Epithelial cell of prostate (primary cell): ENCODE results near the gene WSCD2.

ENCODE experiments used
- DNase-seq: peaks from one replicate; pipeline ENCODE4 v3.0.0-alpha.2; 2011; ENCODE audit warnings: low read depth, low spot score
- H3K27ac ChIP-seq: fragments of 450-650 bp; 2 replicates; pipeline ENCODE4 v1.5.1; 2017; ENCODE audit warnings: mild to moderate bottlenecking

The WSCD2 gene

DNA sequence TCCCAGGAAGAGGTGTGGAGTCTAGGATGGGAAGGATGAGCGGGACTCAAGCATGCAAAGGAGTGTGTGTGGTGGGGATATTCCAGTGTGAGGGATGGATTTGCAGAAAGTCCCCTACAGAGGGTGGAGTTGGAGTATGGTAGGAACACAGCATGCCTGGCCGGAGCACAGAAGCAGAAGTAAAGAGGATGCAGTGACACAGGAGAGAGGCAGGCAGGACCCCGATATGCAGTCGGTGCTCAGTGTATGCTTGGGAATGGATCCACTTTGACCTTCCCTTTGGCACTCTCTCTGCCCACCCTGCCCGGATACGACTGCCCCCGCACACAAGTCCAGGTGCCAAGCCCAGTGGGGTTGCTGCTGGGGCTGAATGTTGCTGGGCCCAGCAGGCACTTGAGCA lies 21.3 kb downstream of the WSCD2 start:
- no peak for DNase-seq
- no peak overlapping the region for H3K27ac ChIP-seq

DNA sequence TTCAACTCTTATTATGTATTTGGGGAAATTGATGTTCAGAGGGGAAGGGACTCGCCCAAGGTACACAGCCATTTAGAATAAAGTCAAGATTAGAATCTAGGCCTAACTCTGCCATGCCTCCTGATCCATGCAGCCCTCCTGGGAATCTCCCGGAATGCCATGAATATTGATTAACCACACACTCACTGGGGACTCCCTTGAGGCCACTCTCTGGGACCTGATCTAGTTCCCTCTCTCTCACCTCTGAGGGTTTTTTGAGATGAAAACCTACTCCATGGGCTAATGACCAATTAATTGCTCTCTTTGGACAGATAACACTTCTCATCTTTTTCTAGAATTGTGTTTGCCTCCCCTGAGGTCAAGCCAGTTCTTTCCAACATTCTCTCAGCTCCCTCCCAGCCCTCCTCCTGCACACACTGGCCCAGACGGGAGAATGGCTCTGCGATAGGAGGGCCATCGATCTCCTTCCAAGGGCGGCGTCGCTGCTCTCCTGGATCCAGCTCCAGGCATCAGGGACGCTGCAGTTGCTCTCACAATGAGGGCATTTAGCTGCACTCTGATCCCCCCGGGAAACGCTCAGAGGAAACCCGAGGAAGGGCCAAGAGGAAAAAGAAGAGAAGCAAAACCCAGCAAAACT lies 22.6 kb downstream of the WSCD2 start:
- no peak overlapping the region for H3K27ac ChIP-seq
- DNase-seq = no peak

DNA sequence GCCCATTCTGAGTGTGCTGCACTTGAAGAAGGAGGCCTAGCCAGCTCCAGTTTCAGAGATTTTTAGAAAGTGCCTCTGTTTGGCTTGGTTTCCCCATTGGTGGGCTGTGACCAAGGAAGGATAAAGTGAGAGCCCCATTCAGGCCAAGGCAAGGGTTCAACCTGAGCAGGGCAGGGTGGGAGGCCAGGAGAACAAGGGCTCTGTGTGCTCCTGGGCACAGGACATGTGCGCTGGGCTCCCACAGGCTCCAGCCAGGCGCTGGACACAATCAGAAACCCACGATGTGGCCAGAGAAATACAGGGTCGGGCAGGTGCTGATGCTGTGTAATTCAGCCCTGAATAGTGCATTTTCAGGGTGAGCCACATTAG lies 23.1 kb downstream of the WSCD2 start:
- no peak for DNase-seq
- no peak overlapping the region for H3K27ac ChIP-seq

DNA sequence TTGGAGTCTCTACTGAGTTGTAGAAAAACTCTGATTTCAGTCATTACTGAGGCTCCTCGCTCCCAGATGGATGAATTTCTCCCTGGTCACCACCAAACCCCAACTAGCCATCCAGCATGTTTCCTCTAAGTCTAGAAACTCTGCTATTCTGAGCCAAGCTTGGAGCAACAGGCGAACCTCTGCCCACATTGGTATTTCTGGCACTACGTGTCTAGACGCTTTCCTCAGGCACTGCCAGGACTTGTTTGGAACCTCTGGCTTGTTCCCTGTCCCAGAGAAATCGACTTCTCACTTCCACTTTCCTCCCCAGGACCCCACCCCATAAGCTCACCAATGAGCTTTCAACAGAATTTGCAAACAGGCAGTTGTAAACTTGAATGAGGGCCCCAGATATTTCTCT lies 27.6 kb downstream of the WSCD2 start:
- H3K27ac ChIP-seq = no peak overlapping the region
- peak; percentile 2 for DNase-seq

DNA sequence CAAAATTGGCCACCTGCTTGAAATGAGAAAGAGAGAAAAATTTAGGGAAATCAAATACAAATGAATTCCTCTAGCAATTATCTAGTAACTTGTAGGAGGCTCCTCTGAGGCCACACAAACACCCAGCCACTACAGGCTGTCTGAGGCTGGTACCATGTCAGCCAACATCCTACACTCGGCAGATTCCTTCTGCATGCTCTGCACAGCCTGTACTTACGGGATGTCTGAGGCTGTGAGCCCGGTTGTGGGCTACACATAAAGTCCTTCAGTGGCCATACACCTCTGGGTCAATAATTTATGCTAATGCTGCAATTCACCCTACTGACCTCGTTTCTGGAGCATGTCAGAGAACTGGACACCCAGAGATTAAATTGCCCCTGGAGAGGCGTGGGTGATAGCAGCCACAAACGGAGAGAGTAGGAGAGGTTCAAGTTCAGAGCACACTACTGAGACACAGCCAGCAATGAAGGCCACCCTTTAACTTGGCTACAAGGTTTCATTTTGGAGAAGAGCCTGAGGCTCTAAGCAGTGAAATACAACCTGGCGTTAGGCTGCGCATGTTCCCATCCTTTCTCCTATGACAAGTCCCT lies 28.9 kb downstream of the WSCD2 start:
- H3K27ac ChIP-seq = no peak overlapping the region
- DNase-seq = no peak

DNA sequence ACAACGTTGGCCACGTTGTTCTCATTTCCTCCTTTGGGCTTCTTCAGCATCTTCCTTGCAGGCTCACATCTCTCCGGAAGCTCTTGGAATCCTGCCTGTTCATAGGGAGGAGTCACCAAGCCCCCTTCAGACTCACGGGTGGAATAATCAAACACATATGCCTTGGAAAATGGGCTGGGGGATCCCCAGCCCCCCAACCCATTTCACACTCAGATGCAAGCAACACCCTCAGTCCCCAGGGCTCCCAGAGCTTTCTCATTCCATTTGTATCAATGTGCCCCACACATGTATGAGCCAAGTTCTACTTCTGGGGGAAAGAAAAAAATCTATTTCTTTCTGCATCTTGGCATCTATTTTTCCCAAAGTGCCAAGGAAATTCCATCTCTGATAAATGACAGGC lies 33.1 kb downstream of the WSCD2 start:
- DNase-seq = no peak
- no peak overlapping the region for H3K27ac ChIP-seq

DNA sequence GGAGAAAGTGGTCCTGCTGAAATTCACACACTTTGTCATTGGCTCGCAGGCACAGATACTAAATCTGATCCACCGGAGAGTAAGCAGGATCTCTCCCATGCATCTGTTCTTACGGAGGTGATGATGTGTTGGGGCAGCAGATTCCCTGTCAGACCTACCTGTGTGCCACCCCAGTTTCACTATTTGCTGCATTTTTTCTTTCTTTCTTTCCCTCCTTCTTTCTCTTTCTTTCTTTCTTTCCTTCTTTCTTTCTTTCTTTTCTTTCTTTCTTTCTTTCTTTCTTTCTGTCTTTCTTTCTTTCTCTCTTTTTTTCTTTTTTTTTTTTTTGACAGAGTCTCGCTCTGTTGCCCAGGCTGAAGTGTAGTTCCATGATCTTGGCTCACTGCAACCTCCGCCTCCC lies 37.4 kb downstream of the WSCD2 start:
- no peak overlapping the region for H3K27ac ChIP-seq
- DNase-seq = no peak

DNA sequence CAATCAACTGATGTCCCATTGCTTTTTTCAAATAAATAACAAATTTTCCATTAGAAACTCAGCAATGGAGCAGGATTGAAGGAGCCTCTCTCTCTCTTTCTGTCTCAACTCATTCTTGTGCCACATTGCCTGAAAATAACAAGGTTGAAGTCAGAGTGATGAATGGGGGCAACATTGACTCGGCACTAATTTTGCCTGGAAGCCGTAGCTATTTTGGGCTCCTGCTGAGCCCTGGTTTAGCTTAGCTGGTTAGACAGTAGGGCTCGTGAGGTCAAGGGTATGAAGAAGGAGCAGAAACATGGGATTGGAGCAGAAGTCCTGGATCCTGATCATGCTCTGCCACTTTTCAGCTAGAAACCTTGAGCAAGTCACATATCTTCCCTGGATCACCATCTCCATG lies 38.9 kb downstream of the WSCD2 start:
- H3K27ac ChIP-seq = no peak overlapping the region
- DNase-seq = no peak

DNA sequence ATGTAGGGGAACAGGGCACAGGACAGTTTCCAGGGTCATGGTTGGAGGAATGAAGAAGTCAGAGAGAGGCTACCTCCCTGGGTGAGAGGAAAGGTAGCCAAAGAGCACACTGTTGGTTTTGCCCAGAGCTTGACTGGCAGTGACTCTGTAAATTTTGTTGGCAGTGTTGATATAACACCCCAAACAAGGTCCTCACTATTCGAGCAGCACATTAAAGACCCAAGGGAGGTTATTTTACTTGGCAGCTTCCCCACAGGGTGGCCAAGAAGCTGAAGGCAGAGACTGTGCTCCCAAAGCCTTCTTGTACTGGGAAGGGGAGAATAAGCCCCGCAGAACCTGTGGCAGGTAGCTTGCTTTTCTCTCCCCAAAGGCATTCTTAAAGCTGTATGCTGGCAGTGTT lies 40.6 kb downstream of the WSCD2 start:
- no peak for DNase-seq
- H3K27ac ChIP-seq = no peak overlapping the region

DNA sequence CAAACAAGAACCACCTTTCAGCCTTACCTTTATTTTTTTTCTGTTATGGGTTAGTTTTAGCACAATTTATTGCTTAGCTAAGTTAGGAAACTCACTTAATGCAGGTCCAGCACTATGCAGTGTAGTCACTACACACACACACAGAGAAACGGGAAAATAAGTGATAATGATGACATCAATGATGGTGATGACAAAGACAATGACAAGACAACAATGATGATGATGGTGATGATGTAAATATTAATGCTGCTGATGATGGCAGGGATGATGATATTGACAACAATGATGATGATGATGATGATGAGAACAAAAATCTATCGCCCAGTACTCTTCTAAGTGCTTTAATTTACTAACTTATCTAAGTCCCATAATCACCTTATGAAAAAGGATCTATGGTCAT lies 41.1 kb downstream of the WSCD2 start:
- no peak overlapping the region for H3K27ac ChIP-seq
- DNase-seq = no peak

DNA sequence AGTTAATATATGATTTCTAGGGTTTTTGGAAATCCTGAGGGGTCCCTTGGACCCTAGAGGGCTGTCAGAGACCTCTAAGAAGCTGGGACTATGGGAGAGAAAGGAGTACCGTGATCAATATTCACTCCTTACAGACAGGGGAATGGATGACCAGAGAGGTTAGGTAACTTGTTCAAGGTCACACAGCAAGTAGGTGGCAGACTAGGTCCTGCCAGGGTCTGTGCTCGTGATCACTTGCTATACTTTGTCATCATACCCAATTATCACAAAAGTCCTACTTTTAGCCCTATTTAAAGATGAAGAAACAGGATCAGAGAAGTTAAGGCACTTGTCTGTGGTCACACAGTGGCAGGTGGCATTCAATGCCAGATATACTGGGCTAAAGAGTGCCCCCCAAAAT lies 42.9 kb downstream of the WSCD2 start:
- no peak for DNase-seq
- H3K27ac ChIP-seq = no peak overlapping the region

DNA sequence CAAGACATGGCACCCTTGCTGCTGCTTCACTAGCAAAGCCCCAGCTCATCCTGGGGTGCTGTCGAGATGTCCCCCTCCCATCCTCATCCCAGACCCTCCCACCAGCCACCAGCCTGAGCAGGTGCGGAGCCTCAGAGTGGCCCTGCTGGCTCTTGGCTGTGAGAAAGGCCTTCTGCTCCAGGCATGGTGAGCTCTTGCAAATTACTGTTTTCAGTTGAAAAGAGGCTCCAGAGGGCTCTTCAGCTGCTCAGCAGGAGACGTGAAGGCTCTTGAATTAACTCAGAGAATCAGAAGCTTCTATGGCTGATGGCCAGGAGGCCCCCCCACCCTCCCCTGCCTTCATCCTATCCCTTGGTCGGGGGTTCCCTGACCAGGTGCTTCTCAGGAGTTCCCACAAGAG lies 44.1 kb downstream of the WSCD2 start:
- DNase-seq = no peak
- no peak overlapping the region for H3K27ac ChIP-seq

DNA sequence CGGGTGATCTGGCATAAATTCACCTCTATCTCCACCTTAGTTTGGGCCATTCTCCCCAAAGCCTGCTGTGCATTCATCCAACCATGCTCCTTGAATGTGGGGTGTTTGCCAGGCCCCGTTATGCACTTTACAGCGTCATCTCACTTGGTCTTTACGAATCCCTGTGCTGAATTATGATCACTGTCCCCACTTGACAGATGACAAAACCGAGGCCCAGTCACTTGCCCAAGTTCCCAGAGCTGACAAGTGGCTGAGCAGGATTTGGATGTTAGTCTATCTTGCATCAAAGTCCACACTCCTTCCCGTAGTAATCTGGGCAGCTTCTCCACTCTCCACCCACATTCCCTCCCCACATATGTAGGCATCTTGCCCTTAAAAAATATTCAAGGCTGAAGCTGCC lies 44.8 kb downstream of the WSCD2 start:
- H3K27ac ChIP-seq = no peak overlapping the region
- DNase-seq = no peak

DNA sequence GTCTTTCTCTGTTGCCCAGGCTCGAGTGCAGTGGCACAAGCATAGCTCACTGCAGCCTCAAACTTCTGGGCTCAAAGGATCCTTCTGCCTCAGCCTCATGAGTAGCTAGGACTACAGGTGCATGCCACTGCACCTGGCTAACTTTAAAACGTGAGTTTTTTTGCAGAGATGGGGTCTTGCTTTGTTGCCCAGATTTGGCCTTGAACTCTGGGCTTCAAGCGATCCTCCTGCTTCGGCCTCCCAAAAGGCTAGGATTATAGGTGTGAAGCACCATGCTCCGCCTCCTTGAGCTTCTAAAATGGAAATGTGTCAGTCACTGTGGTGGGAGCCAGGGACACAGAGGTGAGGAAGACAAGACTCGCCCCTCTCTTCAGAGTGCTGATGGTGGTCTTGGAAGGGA lies 45.6 kb downstream of the WSCD2 start:
- H3K27ac ChIP-seq = no peak overlapping the region
- DNase-seq = no peak

DNA sequence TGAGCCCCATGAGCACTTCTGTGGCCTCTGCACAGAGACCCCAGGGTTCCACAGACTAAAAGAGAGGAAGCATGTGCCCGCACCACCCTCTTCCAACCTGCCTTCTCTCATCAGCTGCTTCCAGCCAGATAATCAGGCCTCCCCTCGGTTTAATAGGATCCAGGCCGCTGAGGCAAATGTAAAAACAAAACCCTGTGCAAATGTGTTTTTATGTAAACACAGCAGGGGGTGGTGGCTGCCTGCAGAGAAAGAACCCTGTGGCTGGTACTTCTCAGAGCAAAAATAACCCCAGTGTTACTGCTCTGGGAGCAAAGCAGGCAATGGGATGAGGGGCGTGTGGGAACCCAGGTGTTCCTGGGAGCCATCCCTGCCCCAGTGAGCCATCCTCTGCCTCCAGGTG lies 46.2 kb downstream of the WSCD2 start:
- H3K27ac ChIP-seq = no peak overlapping the region
- DNase-seq = no peak

DNA sequence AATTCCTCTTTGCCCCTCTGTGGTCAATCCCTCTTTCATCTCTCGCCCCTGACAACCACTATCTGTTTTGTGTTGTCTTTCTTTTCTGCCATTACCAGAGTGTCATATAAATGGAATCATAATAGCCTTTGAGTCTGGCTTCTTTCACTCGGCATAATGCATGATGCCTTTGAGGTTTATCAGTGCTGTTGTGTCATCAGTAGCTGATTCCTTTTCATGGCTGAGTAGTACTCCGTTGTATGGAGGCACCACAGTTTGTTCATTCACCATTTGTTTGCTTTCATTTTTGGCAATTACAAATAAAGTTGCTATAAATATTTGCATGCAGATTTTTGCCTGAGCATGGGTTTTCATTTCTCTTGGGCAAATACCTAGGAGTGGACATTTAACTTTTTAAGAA lies 47.2 kb downstream of the WSCD2 start:
- no peak for DNase-seq
- H3K27ac ChIP-seq = no peak overlapping the region

DNA sequence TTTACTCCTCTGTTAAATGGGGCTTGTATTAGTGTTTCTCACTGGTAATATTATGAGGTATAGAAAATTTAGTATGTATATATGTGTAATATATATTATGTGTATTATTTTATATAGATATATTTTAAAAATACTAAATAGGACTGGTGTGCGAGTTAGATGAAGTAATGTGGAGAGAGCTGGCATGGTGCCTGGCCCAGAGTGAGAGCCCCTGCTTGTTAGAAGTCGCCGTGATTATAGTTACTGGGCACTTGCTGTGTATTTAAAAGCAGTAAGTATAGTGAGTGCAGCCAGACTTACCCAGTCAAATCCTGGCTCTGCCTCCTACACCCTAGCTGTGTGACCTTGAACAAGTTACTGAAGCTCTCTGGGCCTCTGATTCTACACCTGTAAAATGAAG lies 48.0 kb downstream of the WSCD2 start:
- no peak overlapping the region for H3K27ac ChIP-seq
- no peak for DNase-seq

DNA sequence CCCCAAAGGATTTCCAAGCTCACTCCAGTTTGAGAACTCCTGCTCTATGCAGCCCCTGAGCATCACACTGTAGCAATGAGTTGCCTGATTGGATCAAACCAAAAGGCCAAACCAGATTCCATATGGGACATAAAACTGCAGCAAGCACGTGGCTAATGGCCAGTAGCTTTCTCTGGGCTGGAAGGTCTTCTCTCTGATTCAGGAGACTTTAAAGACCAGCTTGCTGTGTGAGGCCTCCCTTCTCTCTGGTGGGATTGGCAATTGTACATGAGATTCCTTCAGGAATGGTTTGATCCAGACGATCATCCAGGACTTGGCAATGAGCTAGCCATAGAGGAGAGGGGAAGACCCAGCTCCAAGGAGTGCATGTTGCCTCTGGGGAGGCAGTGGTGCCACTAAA lies 50.2 kb downstream of the WSCD2 start:
- DNase-seq = no peak

DNA sequence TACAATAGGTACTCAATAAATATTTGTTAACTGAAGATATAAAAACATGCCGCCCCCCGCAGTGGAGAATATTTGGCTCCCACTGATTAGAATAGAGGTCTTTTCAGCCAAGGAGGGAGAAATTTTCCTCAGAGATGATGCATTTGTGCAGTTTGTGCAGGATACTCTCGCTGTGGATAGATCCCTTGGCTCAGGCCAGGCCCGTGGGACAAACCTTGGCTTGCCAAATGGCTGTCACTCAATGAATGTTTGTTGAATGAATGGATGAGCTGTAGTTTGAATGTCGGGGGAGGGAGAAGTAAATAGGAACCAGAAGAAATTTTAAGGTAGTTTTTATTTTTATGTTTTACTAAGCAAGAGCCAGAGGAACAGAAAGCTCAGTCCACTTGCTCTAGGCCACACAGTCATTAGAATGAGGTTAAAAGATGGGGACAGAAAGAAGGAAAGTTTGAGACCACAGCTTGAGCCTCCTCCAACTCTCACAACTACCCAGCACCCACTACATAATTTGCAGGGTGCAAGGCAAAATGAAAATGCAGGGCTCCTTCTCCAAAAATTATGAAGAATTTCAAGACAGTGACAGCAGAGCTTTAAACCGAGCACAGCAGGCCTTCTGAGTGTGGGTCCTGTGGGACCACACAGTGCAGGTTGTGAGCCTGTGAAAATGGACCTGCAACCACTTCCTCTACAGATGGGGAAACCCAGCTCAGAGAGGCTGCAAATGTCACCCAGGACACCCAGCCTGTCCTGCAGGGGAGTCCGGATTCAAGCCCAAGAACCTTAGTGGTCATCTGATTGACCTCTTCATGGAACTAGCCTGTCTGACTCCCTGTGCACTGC lies 51.4 kb downstream of the WSCD2 start:
- no peak for DNase-seq
- H3K27ac ChIP-seq = no peak overlapping the region

More for the DNA sequence above, 50.2 kb downstream of the WSCD2 start:
- H3K27ac ChIP-seq = no peak overlapping the region

DNA sequence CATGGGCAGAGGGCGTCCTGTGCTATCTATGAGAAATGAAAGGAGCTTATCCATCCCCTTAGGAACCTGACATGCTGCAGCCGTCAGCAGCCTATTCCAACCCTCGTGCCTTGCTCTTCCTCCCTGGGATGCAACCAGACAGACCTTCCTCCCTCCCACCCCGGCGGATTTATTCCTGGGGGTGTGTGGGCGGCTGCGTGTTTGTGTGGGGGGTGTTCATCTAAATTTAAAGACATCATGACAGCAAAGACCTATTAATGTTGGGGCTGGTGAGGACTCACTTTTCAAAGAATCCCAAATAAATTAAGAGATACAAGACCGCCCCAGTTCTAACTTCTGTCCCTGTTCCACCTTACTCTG lies 52.0 kb downstream of the WSCD2 start:
- H3K27ac ChIP-seq = no peak overlapping the region

DNA sequence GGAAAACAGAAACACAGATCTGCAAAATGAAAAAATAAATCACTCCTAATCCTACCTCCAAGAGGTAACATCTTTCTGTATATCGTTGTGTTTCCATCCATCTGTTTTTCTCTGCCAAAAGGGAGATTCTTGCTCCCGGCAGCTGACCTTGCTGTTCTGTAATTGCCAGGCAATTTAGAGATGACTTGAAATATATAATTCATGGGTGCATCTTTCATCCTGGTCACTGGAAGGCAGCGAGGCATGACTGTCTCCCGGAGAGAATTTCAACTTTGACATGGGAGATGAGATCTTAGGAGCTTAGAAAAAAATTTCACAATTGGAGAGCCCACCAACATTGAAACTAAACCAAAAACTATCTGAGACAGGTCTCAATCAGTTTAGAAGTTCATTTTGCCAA lies 53.0 kb downstream of the WSCD2 start:
- no peak overlapping the region for H3K27ac ChIP-seq
- DNase-seq = no peak

More for the DNA sequence above, 52.0 kb downstream of the WSCD2 start:
- DNase-seq = no peak

DNA sequence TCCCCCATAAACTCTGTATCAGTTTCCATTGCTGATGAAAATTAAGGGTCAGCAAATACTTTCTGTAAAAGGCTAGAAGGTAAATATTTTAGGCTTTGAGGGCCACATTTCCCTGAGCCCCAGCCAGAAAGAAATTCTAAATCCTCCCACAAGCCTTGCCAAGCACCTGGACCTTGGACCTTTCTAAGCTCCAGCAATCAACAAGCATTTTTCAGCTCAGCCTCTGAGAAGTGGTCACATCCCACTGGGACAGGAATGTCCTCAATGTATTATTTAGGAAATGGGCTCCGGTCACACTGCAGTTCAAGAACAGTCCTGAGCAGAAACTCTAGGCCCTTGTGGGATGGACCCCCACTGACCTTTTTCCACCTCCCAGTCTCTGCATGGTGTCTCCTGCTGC lies 55.9 kb downstream of the WSCD2 start:
- no peak for DNase-seq
- H3K27ac ChIP-seq = no peak overlapping the region
